ENCODE measurements around the gene SCYL1.

The SCYL1 gene

GRCh38 chr11:65569973-65570918 lies 45.4 kb downstream of the SCYL1 start, which contains the start of gene ZNRD2:
Gene ZNRD2 (plus strand): TSS chr11:65570477. CDS start chr11:65570492, 15 bp downstream.
- peak; percentile 52 to 66 (median 60) for TF ChIP-seq CTCF (IDR thresholded peaks at IDR 0.05; ENCODE audit: unreplicated experiment in 3 of 3)
- H3K4me3 Mint-ChIP-seq: peak within 1 kb of the TSS; percentile 99 to 100 (median 99)
- H3K27ac Mint-ChIP-seq: peak within 1 kb of the TSS; percentile 93 to 95 (median 95)
- peaks cover 3% of the 10 kb centered on the region for H3K36me3 Mint-ChIP-seq (ENCODE audit: low read depth)
- H3K4me1 Mint-ChIP-seq: peaks cover 54% of the 10 kb centered on the region
- H3K27me3 Mint-ChIP-seq (ENCODE audit: low read depth): no peaks in the 10 kb centered on the region
- H3K9me3 Mint-ChIP-seq: no peaks in the 10 kb centered on the region

- H3K4me1 Mint-ChIP-seq: peaks cover 59% of the 10 kb centered on the region
- peak overlapping the region; percentile 94 to 99 (median 95) for H3K4me3 Mint-ChIP-seq
- H3K27ac Mint-ChIP-seq: peak overlapping the region; percentile 66 to 87 (median 82)
- peaks cover 3% of the 10 kb centered on the region for H3K36me3 Mint-ChIP-seq (ENCODE audit: low read depth)
- peaks cover 3% of the 10 kb centered on the region for H3K27me3 Mint-ChIP-seq (ENCODE audit: low read depth)
- no peak for TF ChIP-seq CTCF (IDR thresholded peaks at IDR 0.05; ENCODE audit: unreplicated experiment in 3 of 3)
- no peaks in the 10 kb centered on the region for H3K9me3 Mint-ChIP-seq
These were observed 46.5 kb downstream of the SCYL1 start for GRCh38 chr11:65571420-65571819.

GRCh38 chr11:65571940-65572339 lies 47.1 kb downstream of the SCYL1 start:
- Mint-ChIP-seq H3K27me3 (ENCODE audit: low read depth) (peaks cover 3% of the 10 kb centered on the region), H3K9me3 (no peaks in the 10 kb centered on the region), H3K36me3 (ENCODE audit: low read depth) (peaks cover 3% of the 10 kb centered on the region), H3K27ac (peak overlapping the region; percentile 66 to 87 (median 82)), H3K4me1 (peaks cover 64% of the 10 kb centered on the region), H3K4me3 (peak overlapping the region; percentile 94 to 99 (median 95))
- TF ChIP-seq CTCF (IDR thresholded peaks at IDR 0.05; ENCODE audit: unreplicated experiment in 3 of 3): peak; percentile 45 to 48 (median 47)

- Mint-ChIP-seq H3K4me3 (peak within 1 kb of the TSS; percentile 94 to 99 (median 95)), H3K27me3 (ENCODE audit: low read depth) (peaks cover 3% of the 10 kb centered on the region), H3K27ac (peak within 1 kb of the TSS; percentile 66 to 87 (median 82)), H3K9me3 (no peaks in the 10 kb centered on the region), H3K36me3 (ENCODE audit: low read depth) (peaks cover 3% of the 10 kb centered on the region), H3K4me1 (peaks cover 65% of the 10 kb centered on the region)
- TF ChIP-seq CTCF (IDR thresholded peaks at IDR 0.05; ENCODE audit: unreplicated experiment in 3 of 3): no peak
These were observed 47.6 kb downstream of the SCYL1 start, which contains the start of gene FAM89B for GRCh38 chr11:65572356-65573051. Gene FAM89B (plus strand): TSS chr11:65572538. CDS start chr11:65572670, 132 bp downstream.

GRCh38 chr11:65573391-65574079 lies 48.7 kb downstream of the SCYL1 start:
- Mint-ChIP-seq H3K4me1 (peaks cover 68% of the 10 kb centered on the region), H3K4me3 (peak overlapping the region; percentile 89 to 90 (median 90)), H3K27ac (peak overlapping the region; percentile 27 to 65 (median 59)), H3K9me3 (no peaks in the 10 kb centered on the region), H3K36me3 (ENCODE audit: low read depth) (no peaks in the 10 kb centered on the region), H3K27me3 (ENCODE audit: low read depth) (peaks cover 3% of the 10 kb centered on the region)
- no peak for TF ChIP-seq CTCF (IDR thresholded peaks at IDR 0.05; ENCODE audit: unreplicated experiment in 3 of 3)
